GM04503 (cell line): Measurements from ENCODE around the gene SKIL.
"Not testable (repeated sequence)": the region's sequence is repeated elsewhere in the genome, so short reads cannot be mapped to it uniquely, and the experiment has no call there.

Source experiments
- DNase-seq: peaks from one replicate; pipeline ENCODE4 v3.0.0-alpha.2; 2012; ENCODE audit warnings: low read depth

SKIL gene, protein sequence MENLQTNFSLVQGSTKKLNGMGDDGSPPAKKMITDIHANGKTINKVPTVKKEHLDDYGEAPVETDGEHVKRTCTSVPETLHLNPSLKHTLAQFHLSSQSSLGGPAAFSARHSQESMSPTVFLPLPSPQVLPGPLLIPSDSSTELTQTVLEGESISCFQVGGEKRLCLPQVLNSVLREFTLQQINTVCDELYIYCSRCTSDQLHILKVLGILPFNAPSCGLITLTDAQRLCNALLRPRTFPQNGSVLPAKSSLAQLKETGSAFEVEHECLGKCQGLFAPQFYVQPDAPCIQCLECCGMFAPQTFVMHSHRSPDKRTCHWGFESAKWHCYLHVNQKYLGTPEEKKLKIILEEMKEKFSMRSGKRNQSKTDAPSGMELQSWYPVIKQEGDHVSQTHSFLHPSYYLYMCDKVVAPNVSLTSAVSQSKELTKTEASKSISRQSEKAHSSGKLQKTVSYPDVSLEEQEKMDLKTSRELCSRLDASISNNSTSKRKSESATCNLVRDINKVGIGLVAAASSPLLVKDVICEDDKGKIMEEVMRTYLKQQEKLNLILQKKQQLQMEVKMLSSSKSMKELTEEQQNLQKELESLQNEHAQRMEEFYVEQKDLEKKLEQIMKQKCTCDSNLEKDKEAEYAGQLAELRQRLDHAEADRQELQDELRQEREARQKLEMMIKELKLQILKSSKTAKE

DNA sequence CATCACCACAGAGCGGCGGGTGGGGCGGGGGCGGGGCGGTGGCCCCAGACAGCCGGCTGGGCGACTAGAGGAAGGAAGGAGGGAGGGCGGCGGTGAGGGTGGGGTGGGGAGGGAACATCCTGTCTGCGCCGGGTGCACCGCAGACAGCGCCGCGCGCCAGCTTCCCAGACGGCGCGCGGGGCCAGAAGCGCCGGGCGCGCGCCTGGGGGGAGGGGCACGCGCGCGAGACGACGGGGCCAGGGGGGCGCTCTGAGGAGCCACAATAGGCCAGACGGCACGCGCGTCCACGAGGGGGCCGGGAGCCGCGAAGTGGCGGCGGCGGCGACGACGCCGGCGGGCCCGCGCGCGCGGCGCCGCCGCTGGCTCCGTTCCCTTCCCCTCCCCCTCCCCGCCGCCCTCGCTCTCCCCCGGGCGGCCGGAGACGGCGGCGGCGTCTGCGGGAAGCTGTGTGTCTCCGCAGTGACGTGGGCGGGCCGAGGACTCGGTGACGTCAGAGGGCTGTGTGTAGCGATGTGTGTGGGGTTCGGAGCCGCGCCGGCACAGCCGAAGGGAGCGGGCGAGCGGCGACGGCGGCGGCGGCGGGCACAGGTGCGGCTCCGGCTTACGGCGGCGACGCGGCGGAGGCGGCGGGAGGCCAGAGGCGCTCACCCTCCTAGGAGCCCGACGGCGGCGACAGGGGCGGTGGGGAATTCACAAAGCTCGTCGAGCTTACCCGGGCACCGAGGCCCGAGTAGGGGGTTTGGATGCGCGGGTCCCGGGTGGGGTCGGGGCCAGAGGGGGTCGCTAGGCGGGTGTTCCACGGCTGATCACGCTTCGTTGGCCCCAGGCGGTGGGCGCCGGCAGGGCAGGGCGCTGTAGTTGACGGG lies at the start of gene SKIL:
Gene SKIL (plus strand): TSS at position 540 of the 866 bp plus-strand sequence. CDS start 2,617 bp downstream, outside the sequence.
- no peak for DNase-seq

DNA sequence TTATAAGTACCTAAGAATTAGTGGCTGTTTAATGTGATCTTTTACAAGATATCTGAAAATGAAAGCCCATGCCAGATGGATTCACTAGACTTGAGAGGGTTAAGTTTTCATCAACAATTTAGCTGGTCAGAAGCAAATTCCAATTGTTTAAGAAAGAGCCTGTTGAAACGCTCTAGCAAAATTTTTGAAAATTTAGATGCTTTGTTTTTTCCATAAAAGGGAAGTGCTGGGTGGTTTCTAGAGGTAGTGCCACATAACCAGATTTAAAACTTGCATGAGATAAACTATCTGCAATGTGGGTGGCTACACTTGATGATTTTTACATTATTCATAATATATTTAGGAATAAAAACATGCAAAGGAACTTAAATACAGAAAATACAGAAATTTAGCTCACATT lies 48.5 kb upstream of the SKIL start:
- DNase-seq, result no peak

DNA sequence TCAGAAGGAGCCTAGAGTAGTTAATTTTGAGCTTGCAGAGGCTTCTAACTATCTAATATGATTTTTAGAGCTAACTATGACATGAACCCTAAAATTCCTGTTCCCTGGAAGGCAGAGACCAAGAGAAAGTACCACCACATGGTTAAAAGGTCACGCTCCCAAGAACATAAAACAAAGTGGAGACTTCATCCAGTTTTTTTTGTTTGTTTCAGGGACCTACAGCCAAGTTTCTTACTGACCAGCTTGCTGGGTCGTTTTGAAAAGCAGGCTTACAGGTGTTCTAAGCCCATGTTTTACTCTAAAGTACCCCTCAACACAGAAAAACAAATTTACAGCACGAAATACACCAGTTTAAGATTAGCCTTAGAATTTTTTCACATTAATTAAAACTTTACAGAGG lies 39.6 kb upstream of the SKIL start:
- no peak for DNase-seq

DNA sequence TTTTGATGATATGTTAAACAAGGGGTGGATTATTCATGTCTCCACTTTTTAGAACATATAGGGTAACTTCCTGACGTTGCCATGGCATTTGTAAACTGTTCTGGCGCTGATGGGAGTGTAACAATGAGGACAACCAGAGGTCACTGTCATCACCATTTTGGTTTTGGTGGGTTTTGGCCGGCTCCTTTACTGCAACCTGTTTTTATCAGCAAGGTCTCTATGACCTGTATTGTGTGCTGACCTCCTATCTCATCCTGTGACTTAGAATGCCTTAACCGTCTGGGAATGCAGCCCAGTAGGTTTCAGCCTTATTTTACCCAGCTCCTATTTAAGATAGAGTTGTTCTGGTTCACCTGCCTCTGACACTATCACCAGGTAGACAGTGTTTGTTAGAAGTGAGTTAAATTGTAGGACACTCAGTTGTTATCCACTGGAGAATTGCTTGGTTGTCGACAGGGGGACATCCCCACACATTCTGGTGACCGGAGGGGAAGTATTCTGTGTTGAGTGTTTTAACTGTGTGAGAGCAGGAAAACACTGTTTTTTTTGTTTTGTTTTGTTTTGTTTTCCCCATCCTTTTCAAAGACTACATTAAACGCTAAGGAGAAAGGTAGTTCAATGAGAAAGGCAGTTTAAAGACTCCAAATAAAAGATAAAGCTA lies 36.9 kb upstream of the SKIL start:
- DNase-seq, result no peak

DNA sequence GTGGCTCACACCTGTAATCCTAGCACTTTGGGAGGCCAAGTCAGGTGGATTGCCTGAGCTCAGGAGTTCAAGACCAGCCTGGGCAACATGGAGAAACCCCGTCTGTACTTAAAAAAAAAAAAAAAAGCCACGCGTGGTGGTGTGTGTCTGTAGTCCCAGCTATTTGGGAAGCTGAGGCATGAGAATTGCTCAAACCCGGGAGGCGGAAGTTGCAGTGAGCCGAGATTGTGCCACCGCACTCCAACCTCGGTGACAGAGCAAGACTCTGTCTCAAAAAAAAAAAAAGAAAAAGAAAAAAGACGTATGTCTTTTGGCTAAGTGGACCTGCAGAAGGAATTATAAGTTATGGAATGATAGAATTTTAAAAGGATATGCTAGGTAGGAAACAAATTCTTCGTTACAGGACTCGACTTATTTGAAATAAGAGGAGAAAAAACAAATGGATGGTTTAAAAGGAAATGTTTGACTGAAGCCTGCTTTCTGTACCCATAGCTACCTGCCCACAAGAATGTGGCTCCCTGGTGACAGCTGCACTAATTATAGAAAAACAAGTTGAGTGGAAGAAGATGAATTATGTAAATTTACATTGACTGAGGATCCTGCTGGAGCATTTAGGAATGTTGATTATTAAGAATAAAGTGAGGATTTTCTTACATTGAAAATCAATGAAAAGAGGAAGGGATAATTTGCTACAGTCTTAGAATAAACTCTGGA lies 36.0 kb upstream of the SKIL start:
- no peak for DNase-seq

DNA sequence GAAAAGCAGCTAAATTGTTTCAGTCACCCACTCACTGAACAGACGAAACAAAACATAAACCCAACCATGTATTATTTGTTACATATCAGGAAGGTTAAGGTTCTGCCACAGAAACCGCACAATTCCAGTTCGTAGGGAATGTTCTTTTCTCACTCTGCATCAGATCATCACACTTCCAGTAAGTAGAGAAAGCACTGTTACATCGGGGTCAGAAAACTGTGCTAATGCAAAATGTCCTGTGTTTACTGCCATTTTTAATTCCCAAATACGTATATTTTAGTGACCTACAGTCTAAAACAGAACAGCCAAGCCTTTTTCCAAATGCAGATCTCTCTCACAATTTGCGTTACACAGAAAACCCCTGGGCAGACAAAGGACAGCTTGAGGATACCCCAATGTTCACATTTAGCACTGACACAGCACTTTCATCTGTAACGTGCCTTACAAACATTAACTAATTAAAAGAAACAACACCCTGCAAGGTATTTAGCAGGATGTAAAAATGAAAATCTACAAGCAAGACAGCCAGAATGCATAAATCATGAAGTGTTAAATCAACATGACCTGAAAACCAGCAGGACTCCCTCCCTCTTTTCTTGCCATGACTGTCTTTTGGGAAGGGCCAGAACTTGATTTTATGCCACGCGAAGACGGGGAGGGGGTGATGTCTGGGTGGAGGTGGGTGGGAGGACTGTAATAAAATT lies 34.8 kb upstream of the SKIL start:
- DNase-seq, result no peak

DNA sequence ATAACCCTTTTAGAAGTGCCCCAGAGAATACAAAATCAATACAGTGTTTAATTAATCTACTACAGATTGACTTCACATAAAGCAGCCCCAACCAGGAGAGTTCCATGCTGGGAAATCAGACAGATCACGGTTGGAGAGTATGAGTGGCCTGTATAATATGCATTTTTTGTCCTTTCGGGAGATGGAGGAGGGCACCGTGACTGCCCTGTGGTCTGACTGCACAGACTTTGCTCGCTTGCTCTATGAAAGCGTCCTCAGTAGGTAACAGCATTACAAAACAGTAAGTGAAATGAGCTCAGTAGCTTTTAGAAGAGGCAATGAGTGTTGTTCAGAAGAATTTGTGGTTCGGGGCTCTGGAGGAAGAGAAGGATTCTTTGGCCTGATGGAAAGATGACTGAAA lies 34.2 kb upstream of the SKIL start:
- no peak for DNase-seq

DNA sequence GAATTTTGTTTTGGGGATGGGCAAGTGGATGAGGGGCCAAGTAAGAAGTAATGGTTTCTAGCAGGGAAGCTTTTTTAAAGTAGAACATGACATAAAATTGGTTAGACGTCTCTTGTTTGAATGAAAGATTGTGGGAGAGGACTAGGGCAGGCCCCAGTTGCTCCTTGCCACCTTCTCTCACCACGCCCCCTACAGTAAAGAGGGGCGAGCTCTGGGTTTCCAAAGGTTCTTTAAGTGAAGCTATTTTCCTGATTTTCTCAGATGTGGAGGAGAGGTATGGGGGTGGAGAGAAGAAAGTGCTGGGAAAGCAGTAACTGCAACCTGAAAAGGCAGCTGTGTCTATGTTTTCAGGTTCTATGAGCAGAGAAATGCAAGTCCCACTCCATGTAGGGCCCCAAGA lies 32.6 kb upstream of the SKIL start:
- no peak for DNase-seq

DNA sequence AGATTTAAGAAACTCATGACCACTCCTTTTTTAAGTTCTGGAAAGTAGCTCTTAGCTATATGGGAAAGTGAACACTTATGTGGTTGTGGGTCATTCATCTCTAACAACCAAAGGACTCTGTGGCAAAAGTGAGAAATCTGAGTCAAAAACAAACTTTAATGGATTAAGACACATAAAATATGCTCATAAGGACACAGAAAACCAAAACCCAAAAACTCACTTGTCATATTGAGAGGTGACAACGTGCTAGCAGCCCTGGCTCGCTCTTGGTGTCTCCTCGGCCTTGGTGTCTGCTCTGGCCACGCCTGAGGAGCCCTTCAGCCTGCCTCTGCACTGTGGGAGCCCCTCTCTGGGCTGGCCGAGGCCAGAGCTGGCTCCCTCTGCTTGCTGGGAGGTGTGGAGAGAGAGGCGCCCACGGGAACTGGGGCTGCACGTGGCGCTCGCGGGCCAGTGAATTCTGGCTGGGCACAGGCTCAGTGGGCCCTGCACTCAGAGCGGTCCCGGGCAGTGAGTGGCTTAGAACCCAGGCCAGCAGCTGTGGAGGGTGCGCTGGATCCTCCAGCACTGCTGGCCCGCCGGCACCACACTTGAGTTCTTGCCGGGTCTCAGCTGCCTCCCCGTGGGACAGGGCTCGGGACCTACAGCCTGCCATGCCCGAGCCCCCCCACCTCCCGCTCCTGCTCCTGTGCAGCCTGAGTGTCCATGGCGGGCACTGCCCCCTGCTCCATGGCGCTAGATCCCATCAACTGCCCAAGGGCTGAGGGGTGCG lies 30.3 kb upstream of the SKIL start:
- no peak for DNase-seq

DNA sequence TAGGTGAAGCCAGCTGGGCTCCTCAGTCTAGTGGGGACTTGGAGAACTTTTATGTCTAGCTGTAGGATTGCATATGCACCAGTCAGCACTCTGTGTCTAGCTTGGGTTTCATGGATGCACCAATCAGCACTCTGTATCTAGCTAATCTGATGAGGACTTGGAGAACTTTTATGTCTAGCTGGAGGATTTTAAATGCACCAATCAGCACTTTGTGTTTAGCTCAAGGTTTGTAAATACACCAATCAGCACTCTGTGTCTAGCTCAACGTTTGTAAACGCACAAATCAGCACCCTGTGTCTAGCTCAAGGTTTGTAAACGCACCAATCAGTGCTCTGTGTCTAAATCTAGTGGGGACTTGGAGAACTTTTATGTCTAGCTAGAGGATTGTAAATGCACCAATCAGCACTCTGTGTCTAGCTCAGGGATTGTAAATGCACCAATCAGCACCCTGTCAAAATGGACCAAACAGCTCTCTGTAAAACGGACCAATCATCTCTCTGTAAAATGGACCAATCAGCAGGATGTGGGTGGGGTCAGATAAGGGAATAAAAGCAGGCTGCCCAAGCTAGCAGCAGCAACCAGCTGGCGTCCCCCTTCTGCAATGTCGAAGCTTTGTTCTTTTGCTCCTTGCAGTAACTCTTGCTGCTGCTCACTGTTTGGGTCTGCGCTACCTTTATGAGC lies 29.5 kb upstream of the SKIL start:
- DNase-seq, result not testable (repeated sequence)

DNA sequence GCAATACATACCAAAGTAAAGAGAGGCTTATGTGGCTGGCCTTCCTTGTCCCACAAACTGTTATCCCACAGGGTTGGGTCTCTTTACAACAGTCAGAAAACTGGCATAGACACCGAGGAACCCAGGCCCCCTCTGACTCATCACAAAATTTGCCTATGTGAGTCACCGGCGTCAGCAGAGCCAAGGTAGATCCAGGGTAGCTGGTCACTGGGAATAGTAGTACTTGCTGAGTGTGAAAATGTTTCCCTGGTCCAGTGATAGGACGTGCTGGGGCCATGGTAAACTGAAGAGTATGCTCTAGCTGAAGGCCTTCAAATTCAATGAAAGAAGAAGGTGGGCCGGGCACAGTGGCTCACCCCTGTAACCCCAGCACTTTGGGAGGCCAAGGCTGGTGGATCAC lies 27.1 kb upstream of the SKIL start:
- DNase-seq, result no peak

DNA sequence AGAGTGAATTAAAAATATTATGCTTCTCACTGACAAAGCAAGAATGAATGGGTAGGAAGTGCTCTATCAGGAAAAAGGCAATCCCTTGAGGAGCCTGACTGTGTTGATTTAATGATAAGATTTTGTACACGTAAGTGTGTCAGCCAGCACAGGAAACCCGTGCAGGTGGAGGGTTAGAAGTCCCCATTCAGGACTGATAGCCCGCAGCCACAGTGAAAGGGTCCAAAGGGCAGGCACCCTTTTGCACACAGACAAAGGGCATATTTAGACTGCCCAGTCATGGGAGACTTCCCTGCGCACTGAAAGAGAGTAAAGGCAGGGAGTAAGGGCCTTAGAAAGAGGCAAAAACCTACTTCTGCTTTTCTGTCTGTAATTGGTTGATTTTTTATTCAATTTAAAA lies 26.4 kb upstream of the SKIL start:
- no peak for DNase-seq

DNA sequence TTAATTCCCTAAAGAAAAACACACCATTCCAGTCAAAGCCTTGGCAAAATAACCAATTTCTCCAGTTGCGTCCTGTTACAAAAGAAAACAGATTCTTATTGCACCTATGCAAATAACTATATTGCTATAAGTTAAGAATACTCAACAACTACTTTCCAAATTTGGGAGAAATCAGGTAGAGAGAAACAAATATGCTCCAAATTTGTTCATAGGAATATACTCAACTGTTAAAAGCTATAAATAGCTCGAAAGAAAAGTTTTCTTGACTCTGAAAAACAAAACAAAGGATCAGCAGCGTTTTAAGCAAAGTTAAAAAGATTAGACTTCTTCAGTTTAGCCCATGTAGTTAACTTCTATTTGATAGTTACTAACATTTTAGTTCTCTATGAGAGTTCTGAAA lies 20.1 kb upstream of the SKIL start:
- DNase-seq, result no peak

DNA sequence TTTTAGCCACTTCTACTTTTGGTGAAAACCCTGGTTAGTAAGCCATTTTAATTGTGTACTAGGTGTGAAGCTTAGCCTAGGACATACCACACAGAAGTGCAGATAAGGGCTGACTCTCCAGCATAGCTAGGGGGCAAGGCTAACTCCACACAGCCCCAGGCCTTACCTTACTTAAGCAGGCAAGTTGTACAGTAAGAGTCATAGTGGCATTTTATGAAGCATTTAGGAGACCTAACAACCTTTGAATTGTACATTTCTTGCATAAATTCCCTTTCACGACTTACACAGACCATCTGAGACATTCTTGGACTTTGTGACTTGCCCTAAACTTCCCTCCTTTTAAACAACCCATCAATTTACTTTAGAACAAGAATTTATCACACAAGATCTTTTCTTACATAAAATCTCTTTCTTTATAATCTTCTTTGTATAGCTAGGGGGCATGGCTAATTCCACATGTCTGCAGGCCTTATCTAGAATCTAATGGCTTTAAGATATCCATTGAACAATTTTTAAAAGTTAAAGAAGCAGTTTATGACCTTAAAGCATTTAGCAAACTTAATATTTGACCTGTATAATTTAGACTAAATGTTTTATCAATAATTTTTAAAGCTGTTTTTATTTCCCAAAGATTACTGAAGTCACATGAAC lies 18.7 kb upstream of the SKIL start:
- no peak for DNase-seq

DNA sequence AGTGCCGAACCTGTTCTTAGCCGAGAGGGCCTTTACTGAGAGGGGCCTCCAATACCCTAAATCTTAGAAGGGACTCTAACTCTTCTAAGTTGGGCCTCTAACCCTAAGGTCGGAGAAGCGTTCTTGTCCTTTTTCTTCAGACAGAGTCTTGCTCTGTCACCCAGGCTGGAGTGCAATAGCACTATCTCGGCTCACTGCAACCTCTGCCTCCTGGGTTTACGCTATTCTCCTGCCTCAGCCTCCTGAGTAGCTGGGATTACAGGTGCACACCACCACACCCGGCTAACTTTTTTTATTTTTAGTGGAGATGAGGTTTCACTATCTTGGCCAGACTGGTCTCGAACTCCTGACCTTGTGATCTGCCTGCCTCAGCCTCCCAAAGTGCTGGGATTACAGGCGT lies 15.2 kb upstream of the SKIL start:
- not testable (repeated sequence) for DNase-seq

DNA sequence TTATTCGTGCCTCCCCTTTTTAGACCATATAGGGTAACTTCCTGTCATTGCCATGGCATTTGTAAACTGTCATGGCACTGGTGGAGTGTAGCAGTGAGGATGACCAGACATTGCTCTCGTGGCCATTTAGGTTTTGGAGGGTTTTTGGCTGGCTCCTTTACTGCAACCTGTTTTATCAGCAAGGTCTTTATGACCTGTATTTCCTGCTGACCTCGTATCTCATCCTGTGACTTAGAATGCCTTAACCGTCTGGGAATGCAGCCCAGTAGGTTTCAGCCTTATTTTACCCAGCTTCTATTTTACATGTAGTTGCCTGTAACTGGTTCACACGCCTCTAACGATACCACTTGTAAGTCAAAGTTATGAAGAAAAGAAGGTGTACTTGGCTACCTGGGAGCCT lies 13.7 kb upstream of the SKIL start:
- not testable (repeated sequence) for DNase-seq

DNA sequence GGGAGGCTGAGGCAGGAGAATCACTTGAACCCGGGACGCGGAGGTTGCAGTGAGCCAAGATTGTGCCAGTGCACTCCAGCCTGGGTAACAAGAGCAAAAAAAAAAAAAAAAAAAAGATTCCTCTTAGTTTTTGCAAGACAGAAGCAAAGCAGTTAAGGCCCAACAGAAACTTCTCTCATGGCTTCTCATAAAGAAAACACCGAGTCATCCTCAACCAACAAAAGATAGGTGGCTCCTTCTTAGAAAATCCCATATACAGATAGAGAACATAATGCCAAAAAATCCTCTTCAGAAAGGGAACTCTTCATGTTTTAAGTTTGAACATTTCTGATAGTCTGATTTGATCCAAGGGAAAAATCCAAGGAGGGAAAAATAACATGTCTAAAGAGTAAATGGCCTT lies 12.5 kb upstream of the SKIL start:
- no peak for DNase-seq

DNA sequence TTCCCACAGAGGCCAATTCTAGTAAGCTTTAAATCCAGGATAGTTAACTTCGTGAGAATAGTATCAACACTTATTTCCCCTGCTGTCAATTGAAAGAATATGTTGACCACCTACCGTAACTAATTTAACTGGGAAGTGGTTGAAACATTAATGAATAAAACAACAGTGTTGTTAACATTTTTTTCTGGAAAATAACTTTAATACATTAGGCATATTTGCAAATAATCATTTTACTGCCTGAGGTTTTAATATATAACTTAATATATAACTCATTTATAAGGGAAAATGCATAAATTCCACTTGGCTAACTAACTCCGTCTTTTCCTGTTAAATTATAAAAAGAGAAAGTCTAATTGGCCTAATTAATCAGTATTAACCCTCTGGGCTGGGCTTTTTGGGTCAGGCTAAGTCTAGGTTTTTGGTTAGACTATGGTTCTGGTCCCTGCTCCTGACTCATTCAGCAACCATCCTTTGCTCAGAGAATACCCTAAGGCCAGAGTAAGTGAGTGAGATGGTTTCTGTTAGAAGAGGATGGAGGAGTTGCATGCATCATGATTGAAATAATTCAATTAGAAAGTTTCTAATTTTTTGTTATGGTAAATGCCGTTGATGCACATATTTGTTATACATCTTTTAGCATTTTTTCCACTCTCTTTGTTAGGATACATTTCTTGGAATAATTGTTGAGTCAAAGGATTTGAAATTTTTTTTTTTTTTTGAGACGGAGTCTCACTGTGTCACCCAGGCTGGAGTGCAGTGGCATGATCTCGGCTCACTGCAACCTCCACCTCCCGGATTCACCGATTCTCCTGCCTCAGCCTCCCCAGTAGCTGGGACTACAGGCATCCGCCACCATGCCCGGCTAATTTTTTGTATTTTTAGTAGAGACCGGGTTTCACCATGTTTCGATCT lies 10.8 kb upstream of the SKIL start:
- DNase-seq, result no peak
